Right cardiac atrium (tissue), 5 donors: ENCODE measurements around the gene HNRNPA1L2. TPM values are rescaled to one million over a fixed set of nuclear protein-coding genes. Genes with fewer than 3 reads are reported as not detected.
"Not testable (repeated sequence)": the region's sequence is repeated elsewhere in the genome, so short reads cannot be mapped to it uniquely, and the experiment has no call there.

ENCODE experiments used
- ATAC-seq, 2 donors: fragments of 200-7000 bp; cut with Tn5 transposase; one replicate each; pipeline versions ENCODE4 v1.8.0 to v1.9.1; 2020; ENCODE audit warnings: moderate library complexity in 2 of 2, mild to moderate bottlenecking in 1 of 2
- DNase-seq, 3 donors: peaks; one replicate each; pipeline ENCODE4 v3.0.0-alpha.2; 2020
- H3K27ac ChIP-seq: one replicate; pipeline ENCODE4 v1.5.1; 2013; ENCODE audit warnings: mild to moderate bottlenecking, low read length, control low read depth, moderate library complexity
- H3K27me3 ChIP-seq: one replicate; pipeline ENCODE4 v1.6.1; 2013; ENCODE audit not compliant: control insufficient read depth, insufficient read depth
- H3K4me1 ChIP-seq: one replicate; pipeline ENCODE4 v1.6.1; 2013; ENCODE audit warnings: low read length; ENCODE audit not compliant: control insufficient read depth, insufficient read depth
- H3K4me3 ChIP-seq: one replicate; pipeline ENCODE4 v1.5.1; 2013; ENCODE audit warnings: low read length, control low read depth
- H3K9me3 ChIP-seq: one replicate; pipeline ENCODE4 v1.6.1; 2013; ENCODE audit warnings: low read length; ENCODE audit not compliant: control insufficient read depth
- WGBS: extraction: QIAGEN DNeasy Blood & Tissue Kit; methylation state at CpG from one replicate; pipeline ENCODE4 v1.1.7; 2013; 5-methylcytosine and 5-hydroxymethylcytosine counted together
- intact Hi-C, 4 donors: fragments of 100-400 bp; cut with DNase I; formaldehyde crosslinking; loops; one replicate each; pipeline versions ENCODE4 v1.11.0 to v1.14.0; 2022 to 2023
- polyA plus RNA-seq: library from polyadenylated mRNA; stranded (reverse); fragments of 200-250 nt; gene quantifications from one replicate; pipeline ENCODE4 v1.2.3, GENCODE V29; 2013
- total RNA-seq, 4 donors: library from RNA; stranded (reverse); fragmentation: NEBNext Ultra II Directional; extraction: Animal tissue kit (Norgen Biotek cat#: 25700); gene quantifications; one replicate each; pipeline ENCODE4 v1.2.1, GENCODE V29; 2021
- donor health status: healthy with polysubstance abuse.
- donor health status: DM: no; HTN: yes; CAD: no.
- donor health status: DM: no; HTN: no; CAD: no.
- donor health status: DM: no; HTN: yes; CAD: no; lungs with severe emphysema.
- donor health status: DM: yes; HTN: yes; CAD: no.

HNRNPA1L2 gene
- total and polyA plus RNA-seq, 5 donors = 3.4 to 6.3 (median 5.1) TPM

- H3K9me3 ChIP-seq, H3K4me1 ChIP-seq, H3K27ac ChIP-seq, H3K27me3 ChIP-seq, DNase-seq, H3K4me3 ChIP-seq, intact Hi-C loops: not testable (repeated sequence)
- 48% methylated on average over 8 of the region's 8 CpGs for whole genome bisulfite sequencing
- peak in 1 of 2 donors; percentile 22 for ATAC-seq
These were observed 34.0 kb upstream of the HNRNPA1L2 start for GRCh38 chr13:52608184-52608583.

GRCh38 chr13:52609013-52609606 lies 33.1 kb upstream of the HNRNPA1L2 start:
- H3K4me3 ChIP-seq, H3K4me1 ChIP-seq, H3K27me3 ChIP-seq, intact Hi-C loops, H3K9me3 ChIP-seq: not testable (repeated sequence)
- H3K27ac ChIP-seq = peak overlapping the region; percentile 50
- peak in 1 of 3 donors; percentile 55 for DNase-seq
- peak; percentile 91 to 92 for ATAC-seq
- WGBS = 39% methylated on average over 10 of the region's 10 CpGs

- DNase-seq, H3K9me3 ChIP-seq, H3K27ac ChIP-seq, H3K4me1 ChIP-seq, H3K4me3 ChIP-seq, intact Hi-C loops, H3K27me3 ChIP-seq, ATAC-seq: not testable (repeated sequence)
- WGBS = 90% methylated on average over 5 of the region's 5 CpGs
These were observed 32.1 kb upstream of the HNRNPA1L2 start for GRCh38 chr13:52610158-52610557.

GRCh38 chr13:52615134-52615801 lies 27.0 kb upstream of the HNRNPA1L2 start:
- no peaks in the 10 kb centered on the region for H3K4me1 ChIP-seq
- DNase-seq (no peak), ATAC-seq (no peak)
- no peaks in the 10 kb centered on the region for H3K27me3 ChIP-seq
- no peak overlapping the region for H3K27ac ChIP-seq
- intact Hi-C loops = no loop called here
- H3K9me3 ChIP-seq = no peaks in the 10 kb centered on the region
- no peak overlapping the region for H3K4me3 ChIP-seq
- 95% methylated on average over 4 of the region's 4 CpGs for WGBS

GRCh38 chr13:52615812-52616211 lies 26.4 kb upstream of the HNRNPA1L2 start:
- H3K4me1 ChIP-seq = no peaks in the 10 kb centered on the region
- no peaks in the 10 kb centered on the region for H3K27me3 ChIP-seq
- intact Hi-C loops = no loop called here
- DNase-seq (no peak), ATAC-seq (no peak)
- 88% methylated on average over 5 of the region's 5 CpGs for WGBS
- H3K27ac ChIP-seq = no peak overlapping the region
- H3K9me3 ChIP-seq = no peaks in the 10 kb centered on the region
- no peak overlapping the region for H3K4me3 ChIP-seq

- ATAC-seq = peak; percentile 98 to 99
- Histone ChIP-seq H3K27ac (peak overlapping the region; percentile 77), H3K27me3 (no peaks in the 10 kb centered on the region), H3K9me3 (no peaks in the 10 kb centered on the region), H3K4me1 (no peaks in the 10 kb centered on the region), H3K4me3 (peak overlapping the region; percentile 94)
- peak; percentile 82 to 91 (median 91) for DNase-seq
- intact Hi-C loops = no loop called here
- WGBS = 1% methylated on average over 51 of the region's 51 CpGs
These were observed 24.9 kb upstream of the HNRNPA1L2 start for GRCh38 chr13:52617070-52618060.

- WGBS = 64% methylated on average over 7 of the region's 7 CpGs
- H3K4me1 ChIP-seq, H3K27me3 ChIP-seq, H3K9me3 ChIP-seq, ATAC-seq, H3K4me3 ChIP-seq, DNase-seq, intact Hi-C loops, H3K27ac ChIP-seq: not testable (repeated sequence)
These were observed 11.0 kb upstream of the HNRNPA1L2 start for GRCh38 chr13:52631083-52631690.

- Histone ChIP-seq H3K27me3 (no peaks in the 10 kb centered on the region), H3K4me1 (no peaks in the 10 kb centered on the region), H3K4me3 (no peak overlapping the region), H3K27ac (no peak overlapping the region), H3K9me3 (no peaks in the 10 kb centered on the region)
- ATAC-seq (no peak), DNase-seq (no peak)
- intact Hi-C loops = no loop called here
- 86% methylated on average over 5 of the region's 5 CpGs for WGBS
These were observed 3.4 kb upstream of the HNRNPA1L2 start for GRCh38 chr13:52638666-52639328.

- intact Hi-C loops = no loop called here
- no peak for DNase-seq
- H3K4me3 ChIP-seq = no peak overlapping the region
- no peaks in the 10 kb centered on the region for H3K27me3 ChIP-seq
- H3K27ac ChIP-seq = no peak overlapping the region
- 51% methylated on average over 3 of the region's 3 CpGs for WGBS
- peak in 1 of 2 donors; percentile 46 for ATAC-seq
- no peaks in the 10 kb centered on the region for H3K4me1 ChIP-seq
- H3K9me3 ChIP-seq = no peaks in the 10 kb centered on the region
These were observed 1.9 kb downstream of the HNRNPA1L2 start for GRCh38 chr13:52644108-52644507.

- ATAC-seq = no peak
- no peaks in the 10 kb centered on the region for H3K27me3 ChIP-seq
- no peaks in the 10 kb centered on the region for H3K9me3 ChIP-seq
- no peak overlapping the region for H3K27ac ChIP-seq
- no peak for DNase-seq
- intact Hi-C loops = no loop called here
- peaks cover 4% of the 10 kb centered on the region for H3K4me1 ChIP-seq
- no peak overlapping the region for H3K4me3 ChIP-seq
These were observed 4.7 kb downstream of the HNRNPA1L2 start for GRCh38 chr13:52646967-52647366.
